B cell (primary cell): ENCODE results near the gene DLG1.

Experiments used
- CTCF ChIP-seq: fragments of 200-600 bp; IDR thresholded peaks from one replicate; pipeline ENCODE4 v1.8.0; 2022; ENCODE audit warnings: antibody characterized with exemption, mild to moderate bottlenecking
- EZH2 ChIP-seq: IDR thresholded peaks from 2 replicates; pipeline ENCODE4 v1.6.1; 2012; ENCODE audit warnings: borderline replicate concordance, low read depth, mild to moderate bottlenecking, moderate library complexity, low read length; ENCODE audit not compliant: insufficient read depth, poor library complexity, severe bottlenecking

- no peak for TF ChIP-seq CTCF
- TF ChIP-seq EZH2, result no peak
These were observed 7.4 kb upstream of the DLG1 start for GRCh38 chr3:197305854-197306253.
